Gastroesophageal sphincter (tissue), 3 donors: ENCODE results near the gene IKBKE.
A peak's percentile ranks its signal among the peaks of the same experiment; 100 is the strongest.

Experiments used
- CTCF ChIP-seq, 4 experiments: fragments of 200-600 bp in 2 of 4; fragments of 450-650 bp in 2 of 4; sonication (generic) in 1 of 4; IDR thresholded peaks; one replicate each; pipeline ENCODE4 v1.5.1; 2017 to 2019; ENCODE audit warnings: antibody characterized with exemption in 4 of 4, mild to moderate bottlenecking in 2 of 4, moderate library complexity in 2 of 4
- EP300 ChIP-seq: sonication (generic); formaldehyde crosslinking; IDR thresholded peaks from one replicate; pipeline ENCODE4 v1.6.1; 2017; ENCODE audit warnings: antibody characterized with exemption, mild to moderate bottlenecking
- POLR2A ChIP-seq, 2 donors: fragments of 450-650 bp; IDR thresholded peaks; one replicate each; pipeline ENCODE4 v1.6.1; 2017; ENCODE audit warnings: antibody characterized with exemption in 2 of 2, mild to moderate bottlenecking in 2 of 2, moderate library complexity in 1 of 2
- POLR2AphosphoS5 ChIP-seq: sonication (generic); formaldehyde crosslinking; IDR thresholded peaks from one replicate; pipeline ENCODE4 v1.6.1; 2017; ENCODE audit warnings: antibody characterized with exemption

DNA sequence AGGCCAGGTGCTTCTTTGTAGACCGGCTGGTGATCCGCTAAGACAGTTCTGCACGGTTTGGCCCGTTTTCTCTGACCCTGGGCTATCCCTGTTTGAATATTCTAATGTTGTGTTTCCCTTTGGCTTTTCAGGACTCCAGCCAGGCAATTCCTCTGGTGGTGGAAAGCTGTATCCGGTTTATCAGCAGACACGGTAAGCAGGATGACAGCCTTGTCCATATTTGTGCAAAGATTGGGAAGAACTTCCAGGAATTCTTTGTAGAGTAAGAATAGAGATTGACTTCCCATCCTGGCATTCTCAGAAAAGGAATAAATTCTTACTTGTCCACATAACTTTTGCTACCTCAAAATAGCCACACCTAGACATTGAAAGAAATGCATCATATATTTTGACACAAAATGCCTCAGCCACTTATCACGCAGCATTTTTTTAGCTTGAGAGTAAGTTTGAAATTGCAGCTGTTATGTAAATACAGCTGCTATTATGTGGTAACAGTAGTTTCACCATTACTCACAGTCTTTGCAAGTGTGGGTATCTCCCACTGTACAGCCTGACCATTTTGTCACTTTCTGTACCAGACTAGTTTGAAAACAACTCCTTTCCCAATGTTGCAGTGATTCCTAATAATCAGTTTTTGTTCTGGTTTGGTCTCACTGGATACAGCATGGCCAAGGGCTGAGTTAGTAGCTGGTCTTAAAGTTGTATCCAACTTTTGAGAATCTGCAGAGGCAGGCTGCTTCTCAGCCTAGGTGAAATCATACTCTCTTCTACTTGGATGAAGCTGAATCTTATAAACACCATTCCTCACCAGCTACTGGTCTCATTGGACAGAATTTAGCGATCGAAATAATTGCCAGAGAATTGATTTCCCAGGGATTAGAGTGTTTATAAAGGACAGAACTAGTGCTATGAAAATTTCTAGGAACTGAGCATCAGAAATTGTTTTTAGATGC, 40.0 kb upstream of the IKBKE start:
- TF ChIP-seq CTCF (IDR thresholded peaks at IDR 0.05) (peak in 3 of 4 experiments; percentile 13 to 55 (median 23)), POLR2A (IDR thresholded peaks at IDR 0.05) (no peak), EP300 (no peak), POLR2AphosphoS5 (peak; percentile 80)
